B cell (primary cell): Measurements from ENCODE around the gene MAPKAPK3.

ENCODE experiments used
- EZH2 ChIP-seq: IDR thresholded peaks from 2 replicates; pipeline ENCODE4 v1.6.1; 2012; ENCODE audit warnings: borderline replicate concordance, low read depth, mild to moderate bottlenecking, moderate library complexity, low read length; ENCODE audit not compliant: insufficient read depth, poor library complexity, severe bottlenecking
- TF ChIP-seq, protein P1 (sequence below): fragments of 200-600 bp; IDR thresholded peaks from one replicate; pipeline ENCODE4 v1.8.0; 2022; ENCODE audit warnings: antibody characterized with exemption, mild to moderate bottlenecking

DNA sequence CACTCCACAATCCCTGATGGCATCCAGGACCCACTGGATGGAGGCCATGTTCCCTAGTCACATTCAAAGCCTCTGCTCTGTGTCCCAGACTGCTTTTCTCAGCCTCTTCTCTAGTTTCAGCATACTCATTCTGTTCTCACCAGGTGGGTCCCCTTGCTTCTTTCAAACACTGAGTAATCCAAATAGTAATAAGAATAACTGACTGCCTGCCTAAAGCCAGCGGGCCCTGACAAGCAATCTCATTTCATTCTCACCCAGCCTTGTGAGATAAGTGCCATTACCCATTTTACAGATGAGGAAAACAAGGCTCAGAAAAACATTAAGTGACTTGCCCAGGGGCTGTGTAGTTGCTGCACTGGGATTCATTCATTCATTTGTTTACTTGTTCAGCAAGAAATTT lies 25.4 kb downstream of the MAPKAPK3 start:
- TF ChIP-seq, protein P1, sequence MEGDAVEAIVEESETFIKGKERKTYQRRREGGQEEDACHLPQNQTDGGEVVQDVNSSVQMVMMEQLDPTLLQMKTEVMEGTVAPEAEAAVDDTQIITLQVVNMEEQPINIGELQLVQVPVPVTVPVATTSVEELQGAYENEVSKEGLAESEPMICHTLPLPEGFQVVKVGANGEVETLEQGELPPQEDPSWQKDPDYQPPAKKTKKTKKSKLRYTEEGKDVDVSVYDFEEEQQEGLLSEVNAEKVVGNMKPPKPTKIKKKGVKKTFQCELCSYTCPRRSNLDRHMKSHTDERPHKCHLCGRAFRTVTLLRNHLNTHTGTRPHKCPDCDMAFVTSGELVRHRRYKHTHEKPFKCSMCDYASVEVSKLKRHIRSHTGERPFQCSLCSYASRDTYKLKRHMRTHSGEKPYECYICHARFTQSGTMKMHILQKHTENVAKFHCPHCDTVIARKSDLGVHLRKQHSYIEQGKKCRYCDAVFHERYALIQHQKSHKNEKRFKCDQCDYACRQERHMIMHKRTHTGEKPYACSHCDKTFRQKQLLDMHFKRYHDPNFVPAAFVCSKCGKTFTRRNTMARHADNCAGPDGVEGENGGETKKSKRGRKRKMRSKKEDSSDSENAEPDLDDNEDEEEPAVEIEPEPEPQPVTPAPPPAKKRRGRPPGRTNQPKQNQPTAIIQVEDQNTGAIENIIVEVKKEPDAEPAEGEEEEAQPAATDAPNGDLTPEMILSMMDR = no peak
- no peak for TF ChIP-seq EZH2
